ENCODE measurements around the gene TCF3. TPM values are rescaled to one million over a fixed set of nuclear protein-coding genes. Genes with fewer than 3 reads are reported as not detected.

The TCF3 gene
- total RNA-seq, 1 donor from 2014 or later = 153 TPM

- peaks cover 17% of the 10 kb centered on the region for H3K4me1 Mint-ChIP-seq (ENCODE audit: low read depth)
- H3K36me3 Mint-ChIP-seq (ENCODE audit: low read depth) = peaks cover 2% of the 10 kb centered on the region
- H3K4me3 Mint-ChIP-seq (ENCODE audit: unreplicated experiment) = peak overlapping the region; percentile 82
- H3K9me3 Mint-ChIP-seq (ENCODE audit: low read depth) = no peaks in the 10 kb centered on the region
- peak overlapping the region; percentile 93 for H3K27ac Mint-ChIP-seq (ENCODE audit: unreplicated experiment)
- DNase-seq (ENCODE audit: low spot score) = no peak
- H3K27me3 Mint-ChIP-seq (ENCODE audit: low read depth) = no peaks in the 10 kb centered on the region
- TF ChIP-seq CTCF (IDR thresholded peaks at IDR 0.05) = no peak
Observed at GRCh38 chr19:1653300-1653628, 849 bp upstream of the TCF3 start.

GRCh38 chr19:1651568-1652291, 685 bp downstream of the TCF3 start:
- Mint-ChIP-seq H3K27ac (ENCODE audit: unreplicated experiment) (peak overlapping the region; percentile 80), H3K4me1 (ENCODE audit: low read depth) (peaks cover 17% of the 10 kb centered on the region), H3K27me3 (ENCODE audit: low read depth) (no peaks in the 10 kb centered on the region), H3K36me3 (ENCODE audit: low read depth) (peaks cover 2% of the 10 kb centered on the region), H3K9me3 (ENCODE audit: low read depth) (no peaks in the 10 kb centered on the region), H3K4me3 (ENCODE audit: unreplicated experiment) (peak overlapping the region; percentile 83)
- DNase-seq (ENCODE audit: low spot score) = no peak
- peak; percentile 33 for TF ChIP-seq CTCF (IDR thresholded peaks at IDR 0.05)

DNA sequence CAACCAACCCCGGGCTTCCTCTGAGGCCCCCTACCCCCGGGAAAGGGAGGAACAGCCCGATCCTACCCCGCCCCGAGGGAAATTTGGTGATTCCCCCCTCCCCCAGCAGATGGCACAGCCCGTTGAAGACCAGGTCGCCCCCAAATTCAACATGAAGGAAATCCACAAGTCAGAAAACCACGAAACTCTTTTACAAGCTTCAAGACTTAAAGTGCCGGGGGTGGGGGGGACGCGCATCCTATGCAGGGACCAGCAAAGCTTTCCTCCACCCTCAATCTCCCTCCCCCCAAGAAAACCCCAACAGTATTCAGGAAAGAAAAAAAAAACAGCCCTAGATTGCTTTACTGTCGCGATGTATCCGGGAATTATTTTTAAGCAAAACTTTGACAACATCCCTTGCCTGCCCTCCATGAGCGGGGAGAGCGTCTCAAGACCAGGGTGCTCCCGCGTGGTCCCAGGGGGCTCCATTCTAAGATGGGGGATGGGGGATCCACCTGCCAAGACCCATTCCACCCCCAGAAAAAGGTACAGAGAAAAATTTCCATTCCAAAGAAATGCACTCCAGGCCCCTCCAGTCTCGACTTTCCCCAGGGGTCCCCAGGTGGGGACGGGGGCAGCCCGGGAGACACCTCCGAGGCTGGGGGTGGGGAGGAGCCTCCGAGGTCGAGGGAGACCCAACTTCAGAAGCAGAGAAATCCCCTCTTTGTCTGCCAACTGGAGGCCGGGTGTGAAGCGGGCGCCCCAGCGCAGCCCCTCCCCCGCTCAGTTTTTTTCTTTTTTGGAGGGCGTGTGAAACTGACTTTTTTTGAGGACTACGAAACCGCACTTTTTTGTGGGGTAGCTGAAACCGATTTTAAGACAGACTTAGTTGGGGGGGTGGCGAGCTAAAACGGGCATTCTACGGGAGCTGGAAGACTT, 1.5 kb downstream of the TCF3 start:
- Mint-ChIP-seq H3K4me1 (ENCODE audit: low read depth) (peaks cover 17% of the 10 kb centered on the region), H3K9me3 (ENCODE audit: low read depth) (no peaks in the 10 kb centered on the region), H3K4me3 (ENCODE audit: unreplicated experiment) (peak overlapping the region; percentile 83), H3K27ac (ENCODE audit: unreplicated experiment) (peak overlapping the region; percentile 89), H3K36me3 (ENCODE audit: low read depth) (peaks cover 2% of the 10 kb centered on the region), H3K27me3 (ENCODE audit: low read depth) (no peaks in the 10 kb centered on the region)
- TF ChIP-seq CTCF (IDR thresholded peaks at IDR 0.05) = peak; percentile 47
- DNase-seq (ENCODE audit: low spot score) = no peak

GRCh38 chr19:1649706-1650649, 2.4 kb downstream of the TCF3 start:
- Mint-ChIP-seq H3K27ac (ENCODE audit: unreplicated experiment) (peak overlapping the region; percentile 89), H3K9me3 (ENCODE audit: low read depth) (no peaks in the 10 kb centered on the region), H3K36me3 (ENCODE audit: low read depth) (peaks cover 5% of the 10 kb centered on the region), H3K27me3 (ENCODE audit: low read depth) (no peaks in the 10 kb centered on the region), H3K4me3 (ENCODE audit: unreplicated experiment) (peak overlapping the region; percentile 83), H3K4me1 (ENCODE audit: low read depth) (peaks cover 17% of the 10 kb centered on the region)
- no peak for TF ChIP-seq CTCF (IDR thresholded peaks at IDR 0.05)
- DNase-seq (ENCODE audit: low spot score) = no peak

Data from chondrocyte (in vitro differentiated cells).